HG02973 (cell line): ENCODE measurements around the gene CD200R1L.

ENCODE experiments used
- ATAC-seq: cut with Tn5 transposase; IDR thresholded peaks from one replicate; pipeline ENCODE4 v1.9.1; 2021; ENCODE audit warnings: moderate library complexity; ENCODE audit not compliant: unreplicated experiment

CD200R1L gene

DNA sequence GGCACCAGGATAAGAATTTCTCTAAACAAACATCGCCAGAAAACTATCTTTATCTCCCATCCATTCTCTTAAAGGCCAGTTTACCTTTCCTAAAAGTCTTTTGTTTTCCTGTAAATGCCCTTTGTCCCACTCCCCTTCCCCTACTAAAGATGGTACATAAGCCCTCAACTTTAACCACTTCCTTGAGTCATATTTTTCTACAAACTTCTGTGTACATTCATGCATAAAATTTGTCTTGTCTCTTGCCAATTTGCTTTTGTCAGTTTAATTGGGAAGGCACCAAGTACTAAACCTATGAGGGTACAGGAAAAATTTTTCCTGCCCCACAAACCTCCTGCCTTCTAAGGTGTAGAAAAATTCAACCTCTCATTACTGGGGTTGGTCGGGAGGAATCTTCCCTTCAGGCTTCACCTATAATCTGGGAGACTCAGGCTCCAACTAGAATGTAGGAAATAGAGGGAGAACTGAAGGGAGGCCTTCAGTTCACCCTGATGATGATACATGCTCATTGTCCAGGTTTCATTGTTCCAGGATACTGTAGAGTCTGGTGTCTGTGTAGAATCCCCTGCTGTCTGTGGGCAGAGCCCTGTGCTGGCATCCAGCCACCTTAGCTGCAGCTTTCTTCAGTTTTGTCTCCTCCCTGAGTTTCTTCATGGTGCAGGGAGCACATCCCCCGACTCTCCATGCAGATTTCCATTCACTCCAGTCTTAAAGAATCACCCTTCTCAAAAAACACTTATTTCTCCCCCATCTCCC, 53.2 kb downstream of the CD200R1L start:
- no peak for ATAC-seq

DNA sequence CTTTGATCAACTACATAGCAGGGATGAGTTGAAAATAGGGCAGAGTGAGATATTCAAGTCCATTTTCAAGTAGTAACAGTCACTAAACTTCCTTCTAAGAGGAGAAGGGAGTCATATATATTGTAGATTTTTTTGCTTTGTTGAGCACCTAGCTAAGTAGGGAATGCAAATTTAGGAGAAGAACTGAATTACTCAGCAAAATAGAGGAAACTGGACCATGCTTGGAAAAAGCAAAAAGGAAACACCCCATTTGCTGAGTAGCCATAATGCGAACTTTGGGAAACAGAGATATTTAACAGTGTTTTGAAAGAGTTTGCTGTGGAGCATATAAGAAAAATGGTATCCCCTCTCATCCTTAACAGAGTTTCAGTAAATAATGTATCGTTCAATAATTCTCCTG, 54.9 kb downstream of the CD200R1L start:
- ATAC-seq = no peak

DNA sequence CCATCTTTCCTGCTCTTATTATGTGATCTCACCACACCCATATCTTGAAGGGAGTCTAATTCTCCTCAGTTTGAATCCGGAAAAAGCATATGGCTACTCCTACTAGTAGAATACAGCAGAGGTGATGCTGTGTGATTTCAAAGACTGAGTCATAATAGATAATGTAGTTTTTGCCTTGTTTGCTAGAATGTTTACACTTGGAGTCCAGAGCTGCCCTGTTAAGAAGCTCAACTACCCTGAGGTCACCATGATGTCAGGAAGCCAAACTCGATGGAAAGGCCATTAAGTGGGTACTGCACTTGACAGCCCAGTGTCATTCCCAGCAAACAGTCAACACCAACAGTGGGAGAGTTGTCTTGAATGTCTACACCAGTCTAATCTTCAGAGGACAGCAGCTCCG, 56.9 kb downstream of the CD200R1L start:
- no peak for ATAC-seq

DNA sequence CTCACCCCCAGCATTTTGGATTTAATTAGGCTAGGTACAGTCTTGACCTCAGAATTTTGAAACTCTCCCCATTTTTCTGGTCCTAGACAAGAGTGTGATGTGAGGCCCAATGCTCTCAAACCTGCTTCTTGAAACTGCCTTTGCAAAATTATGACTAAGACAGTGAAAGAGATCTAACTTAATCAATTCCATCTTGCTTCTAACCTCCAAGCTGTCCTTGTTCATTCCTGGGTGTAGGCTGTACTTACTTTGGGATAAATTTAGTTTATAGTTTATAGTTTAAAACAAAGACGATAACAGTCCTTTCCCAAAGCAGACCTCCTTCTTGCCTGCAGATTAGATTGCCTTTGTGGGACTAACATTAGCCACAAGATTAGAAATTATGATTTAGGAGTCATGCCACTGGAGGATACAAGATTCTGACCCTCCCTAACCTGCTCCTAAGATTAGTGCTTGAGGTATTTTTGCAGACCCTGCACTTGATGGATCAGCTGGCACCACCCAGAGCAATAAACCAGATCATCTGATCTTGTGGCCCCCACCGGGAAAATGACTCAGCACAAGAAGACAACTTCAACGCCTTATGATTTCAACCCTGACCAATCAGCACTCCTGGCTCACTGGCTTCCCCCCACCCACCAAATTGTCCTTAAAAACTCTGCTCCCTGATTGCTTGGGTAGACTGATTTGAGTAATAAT, 59.6 kb downstream of the CD200R1L start:
- no peak for ATAC-seq

DNA sequence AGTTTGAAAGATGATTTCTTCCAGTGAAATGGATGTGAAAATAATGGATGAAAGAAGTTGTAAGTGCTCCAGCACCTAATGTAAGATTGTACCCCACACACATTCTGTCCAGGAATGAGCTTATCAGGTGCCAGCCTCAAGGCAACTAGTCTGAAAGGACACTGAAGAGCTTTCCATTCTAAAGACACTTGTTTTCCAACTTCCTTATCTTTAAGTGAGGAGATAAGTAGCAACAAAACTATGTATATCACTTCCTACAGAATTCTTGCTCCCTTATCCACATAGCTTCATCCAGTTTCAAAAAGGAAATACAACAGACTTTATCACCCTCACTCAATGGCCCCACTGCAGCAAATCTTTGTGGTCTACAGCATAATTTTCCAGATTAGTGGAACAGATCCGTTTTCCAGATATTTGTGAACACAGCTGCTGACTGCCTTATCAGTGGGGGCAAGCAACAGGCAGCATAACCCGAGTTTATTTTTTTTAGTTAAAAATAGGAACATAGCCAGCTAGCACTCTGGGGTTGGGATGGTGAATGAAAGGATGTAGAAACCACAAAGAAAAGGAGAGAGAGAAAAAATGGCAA, 60.6 kb downstream of the CD200R1L start:
- no peak for ATAC-seq

DNA sequence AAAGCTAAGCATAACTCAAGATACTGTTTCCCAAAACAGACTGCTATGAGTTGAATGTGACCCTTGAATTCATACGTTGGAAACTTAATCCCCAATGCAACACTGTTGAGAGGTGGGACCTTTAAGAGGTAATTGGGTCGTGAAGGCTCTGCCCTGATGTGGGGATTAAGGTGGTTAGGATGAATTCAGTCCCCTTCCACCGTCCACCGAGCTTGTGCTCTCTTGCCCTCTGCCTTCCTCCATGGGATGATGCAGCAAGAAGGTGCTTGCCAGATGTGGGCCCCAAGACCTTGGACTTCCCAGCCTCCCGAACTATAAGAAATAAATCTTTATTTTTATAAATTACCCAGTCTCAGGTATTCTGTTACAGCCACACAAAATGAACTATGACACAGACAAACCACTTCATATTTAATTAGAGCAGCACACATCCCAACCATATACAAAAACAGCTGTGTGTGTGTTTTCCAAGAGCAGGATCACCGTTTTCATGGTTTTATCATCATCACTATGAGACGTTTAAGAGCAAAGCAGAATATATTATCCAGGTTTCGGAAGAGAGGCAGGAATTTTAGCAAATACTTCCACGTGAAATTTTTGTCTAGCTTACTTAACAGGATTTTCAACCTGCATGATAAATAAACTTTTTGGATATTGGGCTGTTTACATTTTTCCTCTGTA, 61.2 kb downstream of the CD200R1L start:
- no peak for ATAC-seq

DNA sequence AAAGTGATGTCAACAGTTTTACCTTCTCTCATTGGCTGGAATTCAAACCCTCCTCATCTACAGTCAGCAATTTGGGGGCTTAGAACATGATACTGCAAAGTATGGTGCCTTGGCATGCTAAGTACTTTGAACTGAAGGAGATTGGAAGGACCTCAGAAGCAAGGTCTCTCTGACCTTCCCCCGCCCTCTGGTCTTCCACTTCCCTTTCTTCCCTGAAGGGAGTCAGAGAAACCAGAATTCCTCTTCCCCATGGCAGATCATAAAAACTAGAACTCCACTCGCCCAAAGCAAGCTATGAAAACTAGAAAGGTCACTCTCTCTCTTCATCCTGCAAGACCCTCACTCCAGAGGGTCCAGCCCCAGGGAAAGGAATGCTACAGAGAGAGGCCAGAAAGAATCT, 64.2 kb downstream of the CD200R1L start:
- ATAC-seq = no peak

DNA sequence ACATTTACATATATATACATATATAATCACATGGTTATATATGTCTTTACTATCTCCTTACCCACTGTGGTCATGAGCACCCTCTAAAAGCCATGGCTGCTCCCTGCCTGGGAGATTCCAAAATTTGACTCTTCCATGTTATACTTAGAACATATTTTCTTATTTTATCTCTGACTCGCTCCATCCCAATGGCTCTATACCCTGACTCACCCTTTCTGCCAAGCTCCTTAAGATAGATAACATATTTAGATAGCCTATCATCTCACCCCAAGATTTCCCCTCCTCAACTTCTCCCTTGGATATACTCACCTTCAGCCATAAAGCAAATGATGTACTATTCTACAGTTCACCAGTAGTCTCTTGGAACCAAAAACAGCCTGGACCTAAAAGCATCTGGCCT, 65.1 kb downstream of the CD200R1L start:
- no peak for ATAC-seq

DNA sequence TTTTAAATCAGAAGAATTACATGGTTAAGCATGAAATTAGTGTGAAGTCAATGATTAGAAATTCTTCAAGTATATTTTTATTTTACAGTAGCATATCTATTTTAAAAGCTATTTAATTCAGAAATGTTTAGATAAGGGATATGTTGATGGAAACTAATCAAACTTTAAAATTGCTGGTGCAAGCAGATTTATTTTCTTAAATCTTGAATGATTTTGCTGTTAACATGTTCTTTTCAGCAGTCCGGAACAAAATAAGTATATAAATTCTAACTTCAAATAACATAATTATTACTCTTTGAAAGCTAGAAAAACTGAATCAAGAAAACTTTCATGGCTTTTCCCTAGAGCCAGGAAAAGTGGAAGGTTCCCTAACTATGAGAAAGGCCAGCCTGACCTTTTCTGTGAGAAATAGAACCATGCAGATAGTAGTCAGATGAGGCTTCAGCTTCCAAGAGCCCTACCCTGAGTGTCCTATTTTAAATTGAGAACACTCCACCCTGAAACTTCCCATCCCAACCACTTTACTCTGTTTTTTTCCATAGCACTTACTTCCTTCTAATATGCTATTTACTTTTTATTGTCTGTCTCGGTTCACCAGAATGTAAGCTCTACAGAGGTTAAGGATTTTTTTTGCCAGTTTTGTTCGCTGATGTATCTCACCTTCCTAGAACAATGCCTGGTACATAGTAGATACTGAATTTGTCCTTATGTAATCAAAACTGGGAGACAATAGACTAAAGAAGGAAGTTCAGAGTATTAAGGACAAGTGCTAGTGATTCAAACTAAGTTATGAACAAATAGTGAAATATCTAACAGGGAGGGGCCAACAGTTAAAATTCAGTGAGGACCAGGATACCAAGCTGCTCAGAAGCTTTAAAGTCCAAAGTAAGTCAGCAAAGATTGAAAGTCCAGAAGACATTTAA, 66.8 kb downstream of the CD200R1L start:
- no peak for ATAC-seq

DNA sequence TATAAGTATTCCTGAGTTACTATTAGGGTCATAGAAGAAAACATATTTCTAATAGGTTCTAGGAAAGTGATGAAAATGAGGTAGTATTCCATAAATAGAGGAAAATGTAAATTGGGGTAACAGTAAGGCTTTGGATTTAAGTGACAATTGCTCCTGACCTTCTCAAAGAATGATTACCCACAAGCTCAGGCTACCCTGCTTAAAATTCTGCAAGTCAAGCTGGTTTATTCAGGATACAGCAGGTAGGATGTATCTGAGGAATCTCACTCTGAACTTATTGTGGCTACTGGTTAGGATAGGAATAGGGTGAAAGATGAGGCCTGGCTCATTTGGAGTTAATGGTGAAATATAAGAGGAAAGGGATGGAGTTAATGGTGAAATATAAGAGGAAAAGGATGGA, 67.7 kb downstream of the CD200R1L start:
- ATAC-seq = no peak

DNA sequence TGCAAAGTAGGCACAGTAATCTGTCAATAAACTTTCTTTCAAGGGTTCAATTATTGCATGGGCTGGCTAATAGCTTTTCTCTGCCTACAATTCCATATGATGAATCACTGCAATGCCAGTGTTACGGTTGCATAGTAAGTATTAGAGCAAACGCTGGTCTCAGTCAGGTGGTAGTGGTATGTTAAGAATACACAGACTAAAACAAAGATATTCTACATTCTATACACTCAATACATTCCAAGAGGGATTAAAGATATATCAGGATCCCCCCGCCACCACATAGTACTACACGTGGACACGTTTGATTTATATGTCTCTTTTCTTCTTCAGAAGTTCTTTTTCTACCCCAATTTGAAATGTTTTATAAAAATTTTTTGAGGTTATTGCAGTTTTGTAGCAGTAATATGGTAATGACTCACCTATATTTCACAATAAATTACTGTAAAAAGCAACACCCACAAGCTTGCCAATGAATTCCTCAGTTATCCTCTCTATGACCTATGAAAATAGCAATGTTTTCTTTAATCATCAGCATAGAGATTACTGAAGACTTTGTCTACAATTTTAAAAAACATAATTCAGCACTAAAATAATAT, 68.2 kb downstream of the CD200R1L start:
- no peak for ATAC-seq

DNA sequence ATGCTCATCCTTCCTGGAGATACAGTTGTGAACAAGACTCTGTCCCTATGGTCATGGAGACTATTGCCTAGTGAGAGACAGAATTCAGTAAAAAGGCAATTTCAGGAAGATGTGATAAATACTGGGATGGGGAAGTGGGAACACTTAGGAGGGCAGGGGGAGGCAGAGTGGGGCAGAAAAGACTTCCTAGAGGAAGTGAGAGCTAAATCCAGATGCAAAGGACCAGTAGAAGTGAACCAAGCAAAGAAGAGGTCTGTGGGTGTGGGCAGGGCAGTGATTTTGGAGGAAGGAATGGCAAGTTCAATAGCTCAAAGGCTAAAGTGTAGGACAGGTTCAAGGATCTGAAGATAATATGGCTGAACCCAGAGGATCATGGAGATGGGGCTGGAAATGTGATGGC, 68.9 kb downstream of the CD200R1L start:
- ATAC-seq = no peak

DNA sequence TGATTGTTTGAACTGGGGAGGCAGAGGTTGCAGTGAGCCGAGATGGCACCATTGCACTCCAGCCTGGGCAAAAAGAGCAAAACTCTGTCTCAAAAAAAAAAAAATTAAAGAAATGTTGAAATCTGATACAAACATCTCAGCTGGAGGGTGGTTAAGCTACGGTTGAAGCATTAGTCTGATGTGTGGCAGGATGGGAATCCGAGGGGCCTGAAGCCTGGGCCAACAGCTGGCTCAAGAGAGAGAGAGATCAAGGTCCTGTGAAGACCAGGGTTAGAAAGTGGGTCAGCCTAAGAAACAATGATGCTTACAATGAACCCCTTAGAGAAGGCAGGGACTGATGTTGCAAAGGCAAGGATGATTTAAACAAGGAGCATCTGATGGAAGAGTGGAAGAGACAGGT, 69.8 kb downstream of the CD200R1L start:
- no peak for ATAC-seq

DNA sequence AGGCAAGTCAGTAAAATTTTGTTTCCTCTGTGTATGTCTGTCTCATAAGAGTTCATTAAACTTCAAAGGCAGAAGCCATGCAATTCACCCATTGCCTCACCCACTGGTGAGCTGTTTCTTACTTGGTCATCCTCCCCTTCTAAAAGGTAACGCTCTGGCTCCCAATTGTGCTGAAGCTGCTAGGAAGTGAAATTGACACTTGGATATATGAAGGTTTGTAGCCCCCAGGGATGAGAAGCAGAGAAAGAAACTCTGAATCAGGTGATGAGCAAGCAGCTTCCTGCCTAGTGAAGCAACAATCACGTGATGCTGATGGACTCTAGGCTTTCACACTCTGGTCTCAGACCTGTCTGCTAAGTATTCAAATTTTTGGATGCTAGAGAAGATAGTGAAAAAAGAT, 70.7 kb downstream of the CD200R1L start:
- ATAC-seq = no peak

DNA sequence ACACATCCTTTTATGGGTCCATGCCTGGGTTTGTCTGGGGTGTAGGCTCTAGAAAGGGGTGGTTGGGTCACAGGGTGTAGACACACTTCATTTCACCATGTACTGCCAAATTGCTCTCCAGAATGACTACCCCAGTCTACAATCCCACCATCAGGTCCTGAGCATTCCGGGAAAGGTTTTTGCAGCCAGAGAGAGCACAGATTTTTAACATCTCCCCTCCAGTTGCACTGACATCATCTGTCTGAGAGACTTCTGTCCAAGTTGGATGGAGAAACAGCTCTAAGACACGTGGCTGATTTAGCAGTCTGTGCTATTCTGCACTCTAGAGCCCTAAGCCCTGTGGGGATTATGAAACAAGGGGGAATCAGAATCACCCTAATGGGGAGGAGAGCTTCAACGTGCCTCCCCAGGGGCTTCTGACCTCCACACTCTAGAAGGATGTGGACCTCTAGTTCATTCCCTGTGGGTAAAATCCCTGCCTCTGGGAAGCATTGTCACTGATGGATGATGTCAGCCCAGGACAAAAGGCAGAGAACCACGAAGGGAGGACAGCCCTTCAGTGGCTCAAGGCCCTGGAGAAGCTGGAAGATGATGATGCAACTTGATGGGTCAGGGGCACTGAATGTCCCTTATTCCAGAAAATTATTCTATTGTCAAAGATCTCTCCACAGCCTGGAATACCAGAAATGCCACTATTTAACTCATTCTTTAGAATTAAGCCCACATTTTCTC, 71.5 kb downstream of the CD200R1L start:
- ATAC-seq = no peak

DNA sequence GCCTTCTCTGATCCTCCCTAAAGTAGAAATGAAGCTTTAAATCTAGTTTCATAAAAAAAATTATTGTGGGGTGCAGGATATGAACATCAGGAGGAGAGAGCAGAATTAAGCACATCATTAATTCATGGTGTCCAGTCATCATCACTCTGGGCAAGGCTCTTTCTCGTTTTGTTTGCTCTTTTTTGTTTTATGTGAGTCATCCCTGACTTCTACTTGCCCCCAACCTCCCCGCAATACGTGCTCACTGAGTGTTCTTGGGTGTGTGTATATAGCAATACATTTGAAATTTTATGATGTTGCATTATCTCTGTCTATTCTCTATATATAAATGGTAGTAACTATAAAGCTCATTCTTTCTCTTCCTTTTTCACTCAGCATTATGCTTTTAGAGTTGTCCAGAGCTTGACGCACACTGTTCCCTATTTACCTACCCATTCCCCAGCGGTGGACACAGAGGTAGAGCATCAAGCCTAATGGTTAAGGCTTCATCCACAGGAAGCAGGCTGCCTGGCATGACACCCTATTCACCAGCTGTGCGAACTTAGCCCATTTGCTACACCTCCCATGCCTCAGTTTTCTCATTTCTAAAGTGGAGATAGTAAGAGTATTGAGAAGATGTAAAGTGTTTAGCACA, 72.3 kb downstream of the CD200R1L start:
- no peak for ATAC-seq

DNA sequence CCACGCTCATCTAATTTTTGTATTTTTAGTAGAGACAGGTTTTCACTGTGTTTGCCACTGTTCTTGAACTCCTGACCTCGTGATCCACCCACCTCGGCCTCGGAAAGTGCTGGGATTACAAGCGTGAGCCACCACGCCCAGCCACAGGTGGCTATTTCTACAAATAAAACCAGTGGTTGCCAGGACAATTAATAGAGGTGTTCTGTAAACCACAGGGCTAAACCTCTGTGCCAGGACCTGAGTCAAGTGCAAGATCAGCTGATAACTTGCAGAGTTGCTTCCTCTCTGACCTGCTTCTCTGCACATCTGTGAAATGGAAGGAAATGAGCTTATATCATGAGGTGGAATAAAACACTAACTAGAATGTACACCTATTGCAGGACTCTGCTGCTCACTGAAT, 72.8 kb downstream of the CD200R1L start:
- no peak for ATAC-seq

DNA sequence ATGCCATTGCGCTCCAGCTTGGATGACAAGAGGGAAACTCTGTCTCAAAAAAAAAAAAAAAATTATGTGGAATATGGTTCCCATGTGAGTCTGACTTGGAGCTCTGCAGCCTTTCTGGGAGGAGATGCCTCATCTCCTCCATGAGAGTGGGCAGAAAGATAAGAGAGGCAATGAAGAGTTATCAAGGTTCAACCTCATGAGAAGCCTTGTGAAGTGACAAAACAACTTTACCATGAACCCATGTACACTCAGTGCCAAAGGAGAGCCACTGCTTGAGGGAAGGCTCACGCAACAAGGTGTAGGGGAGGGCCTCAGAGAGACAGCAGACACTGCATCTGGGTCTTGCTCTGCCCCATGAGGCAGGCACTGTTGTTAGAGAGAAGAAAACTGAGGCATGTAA, 75.7 kb downstream of the CD200R1L start:
- no peak for ATAC-seq

DNA sequence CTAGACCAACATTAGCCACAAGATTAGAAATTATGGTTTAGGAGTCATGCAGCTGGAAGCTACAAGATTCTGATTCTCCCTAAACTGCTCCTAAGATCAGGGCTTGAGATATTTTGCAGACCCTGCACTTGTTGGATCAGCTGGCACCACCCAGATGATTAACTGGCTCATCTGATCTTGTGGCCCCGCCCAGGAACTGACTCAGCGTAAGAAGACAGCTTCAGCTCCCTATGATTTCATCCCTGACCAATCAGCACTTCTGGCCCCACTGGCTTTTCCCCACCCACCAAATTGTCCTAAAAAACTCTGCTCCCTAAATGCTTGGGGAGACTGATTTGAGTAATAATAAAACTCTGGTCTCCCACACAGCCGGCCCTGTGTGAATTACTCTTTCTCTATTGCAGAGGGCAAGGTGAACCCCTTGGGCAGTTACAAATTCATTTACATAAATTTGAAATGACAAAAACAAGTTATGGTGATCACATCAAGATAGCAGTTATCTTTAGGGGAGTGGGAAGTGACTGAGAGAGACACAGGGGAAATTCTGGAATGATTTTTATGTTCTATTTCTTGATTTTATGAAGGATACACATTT, 76.5 kb downstream of the CD200R1L start:
- no peak for ATAC-seq
